ENCODE data around the gene NDUFC1.
"Not testable (repeated sequence)": the region's sequence is repeated elsewhere in the genome, so short reads cannot be mapped to it uniquely, and the experiment has no call there.

The NDUFC1 gene

GRCh38 chr4:139301821-139302611, at the start of gene NDUFC1:
NDUFC1 (minus strand) TSS chr4:139302477; CDS start chr4:139295798, 6,679 bp downstream.
- DNase-seq (ENCODE audit: low read depth): peak; percentile 22

GRCh38 chr4:139337612-139338011, 35.3 kb upstream of the NDUFC1 start:
- no peak for DNase-seq (ENCODE audit: low read depth)

- DNase-seq (ENCODE audit: low read depth): no peak
Observed at GRCh38 chr4:139333046-139333445, 30.8 kb upstream of the NDUFC1 start.

- no peak for DNase-seq (ENCODE audit: low read depth)
Observed at GRCh38 chr4:139331185-139331584, 28.9 kb upstream of the NDUFC1 start.

- DNase-seq (ENCODE audit: low read depth): no peak
Observed at GRCh38 chr4:139330283-139330682, 28.0 kb upstream of the NDUFC1 start.

- no peak for DNase-seq (ENCODE audit: low read depth)
Observed at GRCh38 chr4:139329665-139330200, 27.5 kb upstream of the NDUFC1 start.

GRCh38 chr4:139324620-139325019, 22.3 kb upstream of the NDUFC1 start:
- DNase-seq (ENCODE audit: low read depth): no peak

- DNase-seq (ENCODE audit: low read depth): not testable (repeated sequence)
Observed at GRCh38 chr4:139322541-139322940, 20.3 kb upstream of the NDUFC1 start.

GRCh38 chr4:139322070-139322469, 19.8 kb upstream of the NDUFC1 start:
- not testable (repeated sequence) for DNase-seq (ENCODE audit: low read depth)

- no peak for DNase-seq (ENCODE audit: low read depth)
Observed at GRCh38 chr4:139319571-139319970, 17.3 kb upstream of the NDUFC1 start.

GRCh38 chr4:139317635-139318034, 15.4 kb upstream of the NDUFC1 start:
- DNase-seq (ENCODE audit: low read depth): no peak

- DNase-seq (ENCODE audit: low read depth): no peak
Observed at GRCh38 chr4:139316733-139317132, 14.5 kb upstream of the NDUFC1 start.

GRCh38 chr4:139315221-139315675, 13.0 kb upstream of the NDUFC1 start:
- no peak for DNase-seq (ENCODE audit: low read depth)

GRCh38 chr4:139314047-139314800, 11.9 kb upstream of the NDUFC1 start:
- no peak for DNase-seq (ENCODE audit: low read depth)

- not testable (repeated sequence) for DNase-seq (ENCODE audit: low read depth)
Observed at GRCh38 chr4:139313414-139313813, 11.1 kb upstream of the NDUFC1 start.

- no peak for DNase-seq (ENCODE audit: low read depth)
Observed at GRCh38 chr4:139312552-139313332, 10.5 kb upstream of the NDUFC1 start.

- DNase-seq (ENCODE audit: low read depth): no peak
Observed at GRCh38 chr4:139311909-139312308, 9.6 kb upstream of the NDUFC1 start.

- DNase-seq (ENCODE audit: low read depth): no peak
Observed at GRCh38 chr4:139304920-139305319, 2.6 kb upstream of the NDUFC1 start.

GRCh38 chr4:139301113-139301820, 1.0 kb downstream of the NDUFC1 start, which contains the start of gene NAA15:
NAA15 (plus strand) TSS chr4:139301505; CDS start chr4:139301778, 273 bp downstream.
- DNase-seq (ENCODE audit: low read depth): peak; percentile 93

- no peak for DNase-seq (ENCODE audit: low read depth)
Observed at GRCh38 chr4:139300431-139301112, 1.7 kb downstream of the NDUFC1 start.

- DNase-seq (ENCODE audit: low read depth): no peak
Observed at GRCh38 chr4:139299536-139299935, 2.7 kb downstream of the NDUFC1 start.
